Mesothelial cell of epicardium (in vitro differentiated cells): ENCODE results near the gene DYRK4. TPM values are rescaled to one million over a fixed set of nuclear protein-coding genes. Genes with fewer than 3 reads are reported as not detected.

Source experiments
- DNase-seq, 2 experiments: peaks; one replicate each; pipeline ENCODE4 v3.0.0; 2021; ENCODE audit warnings: low spot score in 2 of 2; ENCODE audit not compliant: unreplicated experiment in 2 of 2
- H3K27ac Mint-ChIP-seq: 2 replicates; pipeline ENCODE4 v1.8.0; 2021; ENCODE audit warnings: mixed read lengths
- H3K27me3 Mint-ChIP-seq: 2 replicates; pipeline ENCODE4 v1.8.0; 2021; ENCODE audit warnings: low read depth, mixed read lengths
- H3K36me3 Mint-ChIP-seq: 2 replicates; pipeline ENCODE4 v1.8.0; 2021; ENCODE audit warnings: mixed read lengths
- H3K4me1 Mint-ChIP-seq: 2 replicates; pipeline ENCODE4 v1.8.0; 2021; ENCODE audit warnings: mixed read lengths
- H3K4me3 Mint-ChIP-seq: 2 replicates; pipeline ENCODE4 v1.8.0; 2021; ENCODE audit warnings: mild to moderate bottlenecking, moderate library complexity, mixed read lengths
- H3K9me3 Mint-ChIP-seq: 2 replicates; pipeline ENCODE4 v1.8.0; 2021; ENCODE audit warnings: mixed read lengths
- total RNA-seq: library from RNA; stranded (reverse); gene quantifications from 3 replicates; pipeline ENCODE4 v1.2.1, GENCODE V29; 2021
- TF ChIP-seq, protein P1 (sequence below): fragments of 200-600 bp; sonication (generic); IDR thresholded peaks from one replicate; pipeline ENCODE4 v1.5.0; 2021; ENCODE audit warnings: antibody characterized with exemption; ENCODE audit not compliant: unreplicated experiment

DYRK4 gene
- total RNA-seq, 1 donor from 2014 or later, result 39.7 TPM

DNA sequence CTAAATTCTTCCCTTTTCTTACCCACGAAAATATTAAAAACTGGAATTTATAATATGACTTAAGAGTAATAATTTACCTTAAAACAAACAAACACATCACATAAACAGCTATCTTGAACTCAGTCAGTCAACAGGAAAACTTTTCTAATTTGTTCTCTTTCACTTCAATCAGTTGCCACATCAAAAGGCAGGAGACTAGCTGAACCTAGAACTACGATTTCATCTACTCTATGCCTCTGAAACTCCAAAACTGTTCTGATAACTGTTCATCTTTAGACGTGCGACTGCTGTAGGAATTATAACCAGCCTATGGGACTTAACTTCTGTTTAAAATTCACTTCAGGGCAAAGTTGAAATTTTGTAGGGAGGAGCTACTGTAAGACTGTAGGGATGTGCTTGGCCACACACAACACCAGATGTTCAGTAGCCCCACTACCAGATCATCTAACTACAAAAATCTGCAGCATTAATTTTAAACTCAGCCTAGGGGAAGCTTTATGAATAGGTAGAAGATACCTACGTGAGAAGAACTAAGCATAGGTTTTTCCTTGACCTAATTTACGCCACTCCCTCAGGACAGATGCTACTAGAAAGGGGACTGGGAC is 30.9 kb upstream of the DYRK4 start:
- Mint-ChIP-seq H3K4me1 (no peaks in the 10 kb centered on the region), H3K27ac (no peak overlapping the region), H3K9me3 (no peaks in the 10 kb centered on the region), H3K36me3 (peaks cover 2% of the 10 kb centered on the region), H3K27me3 (no peaks in the 10 kb centered on the region), H3K4me3 (no peak overlapping the region)
- TF ChIP-seq, protein P1, sequence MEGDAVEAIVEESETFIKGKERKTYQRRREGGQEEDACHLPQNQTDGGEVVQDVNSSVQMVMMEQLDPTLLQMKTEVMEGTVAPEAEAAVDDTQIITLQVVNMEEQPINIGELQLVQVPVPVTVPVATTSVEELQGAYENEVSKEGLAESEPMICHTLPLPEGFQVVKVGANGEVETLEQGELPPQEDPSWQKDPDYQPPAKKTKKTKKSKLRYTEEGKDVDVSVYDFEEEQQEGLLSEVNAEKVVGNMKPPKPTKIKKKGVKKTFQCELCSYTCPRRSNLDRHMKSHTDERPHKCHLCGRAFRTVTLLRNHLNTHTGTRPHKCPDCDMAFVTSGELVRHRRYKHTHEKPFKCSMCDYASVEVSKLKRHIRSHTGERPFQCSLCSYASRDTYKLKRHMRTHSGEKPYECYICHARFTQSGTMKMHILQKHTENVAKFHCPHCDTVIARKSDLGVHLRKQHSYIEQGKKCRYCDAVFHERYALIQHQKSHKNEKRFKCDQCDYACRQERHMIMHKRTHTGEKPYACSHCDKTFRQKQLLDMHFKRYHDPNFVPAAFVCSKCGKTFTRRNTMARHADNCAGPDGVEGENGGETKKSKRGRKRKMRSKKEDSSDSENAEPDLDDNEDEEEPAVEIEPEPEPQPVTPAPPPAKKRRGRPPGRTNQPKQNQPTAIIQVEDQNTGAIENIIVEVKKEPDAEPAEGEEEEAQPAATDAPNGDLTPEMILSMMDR, result no peak
- DNase-seq, result no peak

DNA sequence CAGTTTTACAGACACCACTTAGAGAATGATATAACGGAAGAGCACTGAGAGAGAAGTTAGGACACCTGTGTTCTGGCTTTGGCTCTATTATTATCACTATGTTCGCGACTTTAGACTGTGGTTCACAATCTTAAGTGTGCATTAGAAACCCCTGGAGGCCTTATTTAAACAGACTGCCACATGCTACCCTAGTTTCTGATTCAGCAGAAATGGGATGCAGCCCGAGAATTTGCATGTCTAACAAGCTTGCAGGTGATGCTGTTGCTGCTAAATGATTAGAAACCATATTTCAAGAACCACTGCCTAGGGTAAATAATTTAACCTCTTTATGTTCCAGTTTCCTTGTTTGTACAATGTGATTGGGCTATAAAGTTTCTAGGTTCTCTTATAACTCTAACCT is 26.9 kb upstream of the DYRK4 start:
- Mint-ChIP-seq H3K4me3 (no peak overlapping the region), H3K27me3 (no peaks in the 10 kb centered on the region), H3K27ac (no peak overlapping the region)

DNA sequence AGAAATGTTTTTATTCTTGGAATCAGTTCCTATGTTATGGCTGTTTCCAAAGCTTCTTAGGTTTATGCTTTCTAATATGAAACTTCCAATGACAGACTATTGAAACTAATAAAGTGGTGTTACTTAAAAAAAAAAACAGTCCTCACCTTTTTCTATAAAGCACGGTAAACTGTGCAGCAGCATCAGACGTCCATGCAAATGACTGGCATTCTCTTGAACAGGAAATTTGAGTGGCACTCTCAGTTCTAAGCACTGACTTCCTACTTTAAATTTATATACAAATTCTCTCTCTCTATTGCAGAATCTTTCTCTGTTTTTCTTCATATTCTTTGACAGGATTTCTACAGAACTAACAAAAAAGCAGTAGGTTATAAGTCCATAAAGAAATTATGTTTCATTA is 26.1 kb upstream of the DYRK4 start:
- Mint-ChIP-seq H3K27me3 (no peaks in the 10 kb centered on the region), H3K27ac (no peak overlapping the region), H3K4me1 (peaks cover 30% of the 10 kb centered on the region), H3K9me3 (no peaks in the 10 kb centered on the region), H3K4me3 (no peak overlapping the region), H3K36me3 (no peaks in the 10 kb centered on the region)
- DNase-seq, result no peak
- TF ChIP-seq, protein P1, result no peak

More for the DNA sequence above, 26.9 kb upstream of the DYRK4 start:
- TF ChIP-seq, protein P1, result no peak
- H3K9me3 Mint-ChIP-seq, result no peaks in the 10 kb centered on the region
- no peaks in the 10 kb centered on the region for H3K36me3 Mint-ChIP-seq
- no peak for DNase-seq
- peaks cover 30% of the 10 kb centered on the region for H3K4me1 Mint-ChIP-seq

GRCh38 chr12:4538207-4539160 is 23.5 kb upstream of the DYRK4 start, which contains the start of gene RAD51AP1:
TSS of gene RAD51AP1 (plus strand) at chr12:4538890. CDS start at chr12:4538940, 50 bp downstream.
- peak within 1 kb of the TSS; percentile 99 for H3K27ac Mint-ChIP-seq
- TF ChIP-seq, protein P1, result no peak
- peak within 1 kb of the TSS; percentile 97 for H3K4me3 Mint-ChIP-seq

DNA sequence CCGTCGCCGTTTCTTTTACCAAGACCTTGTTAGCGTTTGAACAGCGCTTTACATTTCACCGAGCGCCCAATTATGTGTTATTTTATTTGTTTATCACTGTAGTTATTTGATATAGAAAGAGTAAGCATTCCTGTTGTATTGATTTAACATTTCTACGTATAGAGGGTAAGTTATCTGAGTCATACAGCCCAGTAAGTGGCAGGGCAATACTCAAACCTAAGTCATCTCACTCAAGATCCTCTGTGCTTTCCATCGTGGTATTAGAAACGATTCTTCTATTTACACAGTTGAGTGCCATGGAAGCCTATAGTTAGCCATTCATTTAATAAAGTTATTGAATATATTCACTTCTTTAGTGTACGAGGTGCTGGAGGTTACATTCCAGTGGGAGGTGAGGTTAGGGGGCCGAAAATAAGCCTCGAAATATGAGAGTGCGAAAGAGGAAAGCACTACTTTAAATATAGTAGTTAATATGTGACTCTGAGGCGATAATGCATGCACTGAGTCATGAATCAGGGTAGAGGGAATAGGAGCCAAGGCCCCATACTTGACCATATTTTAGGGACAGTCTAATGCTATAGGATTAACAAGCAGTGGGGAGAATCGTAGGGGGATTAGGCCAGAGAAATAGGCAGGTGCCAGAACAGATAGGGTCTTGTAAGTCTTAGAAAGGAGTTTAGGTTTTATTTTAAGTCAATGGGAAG is 22.7 kb upstream of the DYRK4 start:
- peaks cover 30% of the 10 kb centered on the region for H3K4me1 Mint-ChIP-seq

More at GRCh38 chr12:4538207-4539160, 23.5 kb upstream of the DYRK4 start, which contains the start of gene RAD51AP1:
- Mint-ChIP-seq H3K9me3 (no peaks in the 10 kb centered on the region), H3K27me3 (no peaks in the 10 kb centered on the region), H3K36me3 (no peaks in the 10 kb centered on the region), H3K4me1 (peaks cover 30% of the 10 kb centered on the region)
- DNase-seq, result peak; percentile 93 to 94

More for the DNA sequence above, 22.7 kb upstream of the DYRK4 start:
- peak overlapping the region; percentile 99 for H3K27ac Mint-ChIP-seq
- peaks cover 3% of the 10 kb centered on the region for H3K36me3 Mint-ChIP-seq
- DNase-seq, result no peak
- TF ChIP-seq, protein P1, result no peak
- no peaks in the 10 kb centered on the region for H3K27me3 Mint-ChIP-seq
- H3K9me3 Mint-ChIP-seq, result no peaks in the 10 kb centered on the region
- peak overlapping the region; percentile 97 for H3K4me3 Mint-ChIP-seq
